Measurements from ENCODE around the gene SULT4A1.
"Not testable (repeated sequence)": the region's sequence is repeated elsewhere in the genome, so short reads cannot be mapped to it uniquely, and the experiment has no call there.

SULT4A1 gene

DNA sequence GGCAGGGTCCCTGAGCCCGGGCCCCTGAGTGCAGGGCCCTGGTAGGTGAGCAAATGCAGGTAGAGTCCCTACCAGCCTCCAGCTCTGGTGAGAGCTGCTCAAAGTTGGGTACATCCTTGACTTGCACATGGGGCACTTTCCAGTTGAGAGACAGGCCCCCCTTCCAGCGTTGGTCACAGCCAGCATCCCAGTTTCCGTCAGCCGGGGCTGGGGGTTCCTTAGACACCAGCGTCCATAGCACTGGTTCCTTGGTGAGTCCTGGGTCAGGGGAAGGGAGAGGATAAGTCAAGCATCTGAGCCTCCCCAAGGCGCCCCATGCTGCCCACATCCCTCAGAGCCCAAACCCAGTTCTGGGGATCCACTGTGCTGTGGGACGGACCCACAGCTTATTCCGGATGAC is 23.9 kb upstream of the SULT4A1 start:
- DNase-seq: no peak

DNA sequence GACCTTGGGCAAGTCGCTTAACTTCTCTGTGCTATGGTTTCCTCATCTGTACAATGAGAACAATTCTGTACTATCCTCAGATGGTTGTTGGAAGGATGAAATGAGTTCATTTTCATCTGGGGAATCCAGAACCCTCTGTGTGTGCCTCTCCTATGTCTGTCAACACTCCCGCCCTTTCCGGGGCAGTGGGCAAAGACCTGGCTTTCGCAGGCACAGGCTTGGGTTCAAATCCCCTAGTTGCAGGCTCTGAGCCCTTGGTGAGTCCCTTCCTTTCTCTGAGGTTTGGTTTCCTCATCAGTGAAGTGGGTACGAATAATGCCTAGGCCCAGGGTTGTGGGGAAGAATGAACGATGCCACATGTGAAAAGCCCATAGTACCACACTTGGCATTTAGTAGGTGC is 23.5 kb upstream of the SULT4A1 start:
- DNase-seq: no peak

DNA sequence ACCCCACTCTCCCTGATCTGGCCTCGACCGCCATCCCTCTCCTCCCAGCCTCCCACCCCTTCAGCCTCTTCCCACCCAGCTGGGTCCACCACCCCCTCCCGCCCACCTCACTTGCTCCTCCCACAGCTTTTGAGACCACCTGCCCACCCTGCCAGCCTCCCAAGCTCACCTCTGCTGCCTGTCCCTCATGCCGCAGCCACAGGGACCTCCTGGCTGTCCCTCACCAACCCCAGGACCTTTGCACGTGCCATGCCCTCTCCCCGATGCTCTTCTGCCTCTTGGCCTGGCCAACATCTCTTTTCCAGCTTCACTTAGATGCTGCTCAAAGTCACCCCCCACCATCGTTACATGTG is 23.0 kb upstream of the SULT4A1 start:
- DNase-seq: no peak

DNA sequence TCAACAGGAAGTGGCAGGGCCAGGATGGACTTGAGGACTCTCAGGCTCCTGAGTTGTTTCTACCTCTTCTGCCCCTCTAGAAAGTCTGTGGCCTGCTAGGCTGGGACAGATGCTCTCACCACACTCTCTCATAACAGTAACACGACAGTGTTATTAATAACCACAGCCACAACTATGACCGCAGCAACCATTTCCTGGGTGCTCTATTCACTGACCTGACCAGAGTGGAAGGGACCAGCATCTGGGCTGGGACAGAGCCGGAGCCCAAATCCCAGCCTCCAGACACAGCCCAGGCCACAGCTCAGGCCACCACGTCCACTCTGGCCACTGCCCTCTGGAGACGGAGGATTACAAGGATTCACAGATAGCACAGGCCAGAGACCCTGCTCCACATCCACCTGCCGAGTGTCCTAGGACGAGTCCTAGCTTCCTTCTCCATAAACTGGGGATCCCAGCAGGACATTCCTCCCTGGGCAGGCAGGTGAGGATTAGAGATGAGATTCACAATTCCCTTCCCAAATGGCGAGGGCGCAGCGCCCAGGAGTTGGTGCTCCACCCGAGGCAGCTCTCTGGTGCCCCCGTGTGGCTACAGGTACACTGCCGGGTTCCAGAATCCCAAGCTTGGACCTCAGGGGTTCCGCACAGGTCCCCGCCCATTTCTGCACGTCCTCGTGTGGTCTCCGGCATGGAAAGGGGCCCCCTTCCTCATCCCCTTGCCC is 22.4 kb upstream of the SULT4A1 start:
- peak; percentile 42 for DNase-seq

DNA sequence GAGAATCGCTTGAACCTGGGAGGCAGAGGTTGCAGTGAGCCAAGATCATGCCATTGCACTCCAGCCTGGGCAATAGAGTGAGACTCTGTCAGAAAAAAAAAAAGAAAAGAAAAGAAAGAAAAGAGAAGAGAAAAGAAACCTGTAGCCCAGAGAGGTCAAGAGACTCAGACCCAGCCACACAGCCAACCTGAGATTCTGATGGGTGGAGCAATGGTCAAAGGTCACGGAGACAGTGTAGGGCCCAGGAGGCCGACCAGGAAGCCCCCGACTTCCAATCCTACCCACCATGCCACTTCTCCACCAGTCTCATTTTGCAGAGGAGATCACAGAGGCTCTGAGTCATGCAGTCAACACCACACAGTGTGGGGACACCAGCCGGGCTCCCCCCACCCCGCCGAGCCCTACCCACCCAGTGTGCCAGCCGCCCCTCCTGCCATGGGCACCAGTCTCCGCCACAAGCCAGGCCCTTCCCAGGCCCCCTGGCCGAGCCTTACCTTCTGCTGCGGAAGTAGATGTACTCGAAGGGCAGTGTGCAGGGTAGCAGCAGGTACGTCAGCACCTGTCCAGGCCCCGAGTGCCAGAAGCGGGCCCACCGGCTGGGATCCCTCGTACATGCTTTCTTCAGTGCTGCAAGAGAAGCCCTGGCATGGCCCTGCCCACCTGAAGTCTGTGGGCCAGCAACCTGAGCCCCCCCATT is 21.6 kb upstream of the SULT4A1 start:
- DNase-seq: no peak

DNA sequence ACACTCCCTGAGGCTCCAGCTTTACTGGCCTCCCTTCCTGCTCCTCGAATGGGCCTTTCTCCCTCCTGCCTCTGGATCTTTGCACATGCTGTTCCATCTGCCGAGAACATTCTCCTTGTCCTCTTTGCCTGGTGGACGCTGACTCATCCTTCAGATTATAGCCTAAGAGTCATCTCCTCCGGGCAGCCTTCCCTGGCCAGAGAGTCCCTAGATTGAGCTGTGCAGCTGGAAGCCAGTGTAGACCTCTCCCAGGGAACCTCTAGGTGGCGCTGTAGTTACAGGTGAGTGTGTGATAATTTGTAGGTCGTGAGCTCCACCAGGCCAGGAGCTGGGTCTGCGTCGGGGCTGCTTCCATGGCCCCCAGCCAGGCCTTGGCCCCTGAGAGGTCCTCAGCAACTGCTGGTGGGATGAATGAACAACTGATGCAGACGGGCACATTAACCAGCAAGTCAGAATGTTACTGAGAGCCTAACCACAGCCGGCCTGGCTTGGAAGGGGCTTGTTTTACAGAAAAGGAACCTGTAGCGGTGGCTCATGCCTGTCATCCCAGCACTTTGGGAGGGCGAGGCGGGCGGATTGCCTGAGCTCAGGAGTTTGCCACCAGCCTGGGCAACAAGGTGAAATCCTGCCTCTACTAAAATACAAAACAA is 20.8 kb upstream of the SULT4A1 start:
- peak; percentile 65 for DNase-seq

DNA sequence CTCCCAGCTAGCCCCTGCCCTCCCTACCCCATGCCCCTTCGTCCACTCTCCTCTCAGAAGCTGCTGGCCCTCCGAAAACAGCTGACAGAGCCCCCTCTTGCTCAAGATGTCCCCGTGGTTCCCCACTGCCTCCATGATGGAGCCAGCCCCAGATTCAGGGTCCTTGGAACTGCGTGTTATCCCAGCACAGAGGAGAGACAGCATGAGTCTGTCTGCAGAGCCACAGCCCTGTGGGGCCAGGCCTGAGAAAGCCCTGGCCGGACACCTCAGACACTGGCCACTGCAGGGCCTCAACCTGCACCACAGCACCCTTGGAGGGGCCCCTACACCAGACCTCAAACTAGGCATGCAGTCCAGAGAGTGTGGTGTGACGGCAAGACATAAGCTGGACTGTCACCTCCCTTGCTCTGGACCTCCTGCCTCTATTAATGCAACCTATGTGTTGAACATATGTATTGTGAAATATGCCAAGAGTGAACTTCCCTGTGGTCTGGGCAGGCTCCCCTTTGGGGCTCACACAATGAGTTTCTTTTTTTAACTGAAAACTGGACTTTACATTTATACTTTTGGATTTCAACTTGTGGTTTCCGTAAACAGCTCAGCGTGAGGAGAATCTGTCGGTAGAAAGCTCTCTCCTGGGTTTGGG is 19.9 kb upstream of the SULT4A1 start:
- DNase-seq: no peak

DNA sequence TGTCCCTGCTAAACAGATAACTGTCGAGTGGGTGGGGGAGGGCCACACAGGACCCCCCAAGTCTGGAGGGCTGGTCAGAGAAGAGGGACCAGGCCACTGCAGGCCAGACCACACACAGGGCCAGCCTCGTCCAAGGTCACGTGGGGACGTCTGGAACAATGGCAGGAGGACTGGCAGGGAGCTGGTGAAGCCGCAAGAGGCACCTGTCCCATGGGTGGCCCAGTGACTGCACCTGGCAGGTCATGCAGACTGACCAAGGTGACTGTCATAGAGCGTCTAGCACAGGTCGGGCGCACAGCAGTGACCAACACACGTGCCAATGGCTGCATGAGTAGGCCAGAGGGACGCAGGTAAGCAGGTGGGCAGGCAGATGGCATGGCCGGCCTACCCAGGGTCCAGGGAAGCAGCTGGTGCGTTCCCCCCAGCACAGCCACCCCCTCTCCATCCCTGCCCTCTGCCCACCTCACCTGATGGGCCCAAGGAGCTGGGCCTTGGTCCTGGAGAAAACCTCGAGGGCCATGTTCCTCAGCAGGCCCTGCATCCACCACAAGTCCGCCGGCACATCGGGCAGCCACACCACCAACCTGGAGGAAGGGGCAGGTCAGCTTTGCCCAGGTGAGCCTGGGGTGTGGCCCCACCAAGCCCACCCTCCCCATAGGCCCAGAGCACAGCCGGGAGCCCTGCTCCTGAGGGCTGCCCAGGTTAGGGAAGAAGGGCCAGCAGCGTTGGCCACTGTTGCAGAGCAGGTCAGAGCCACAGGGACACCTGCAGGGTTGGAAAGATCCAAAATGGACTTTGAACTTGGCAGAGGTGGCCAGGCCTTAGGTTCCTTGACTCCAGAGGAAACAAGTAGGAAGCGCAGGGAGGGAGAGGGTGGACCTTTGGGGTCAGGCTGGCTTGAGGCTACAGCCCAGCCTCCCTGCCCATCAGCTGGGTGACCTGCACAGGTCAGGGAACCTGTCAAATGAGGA is 19.1 kb upstream of the SULT4A1 start:
- DNase-seq: no peak

DNA sequence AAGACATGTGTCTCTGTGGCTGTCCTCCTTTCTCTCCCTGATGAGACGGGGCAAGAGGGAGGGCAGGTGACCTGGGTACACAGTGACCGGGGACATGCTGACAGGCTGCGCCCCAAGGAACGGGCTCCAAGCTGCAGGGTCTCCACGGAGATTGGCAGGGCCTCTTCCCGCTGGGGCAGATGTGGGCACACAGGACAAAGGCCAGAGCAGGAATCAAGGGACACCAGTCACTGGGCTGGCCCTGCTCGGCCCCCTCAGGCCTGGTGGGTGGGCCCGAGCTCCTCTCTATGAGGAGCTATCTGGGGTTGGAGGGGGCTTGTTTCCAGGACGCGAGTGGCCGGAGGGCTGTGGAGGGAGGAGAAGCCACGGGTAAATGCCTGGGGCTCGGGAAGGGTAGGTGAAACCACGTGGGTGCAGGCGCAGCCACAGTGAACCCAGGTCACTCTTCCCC is 18.3 kb upstream of the SULT4A1 start:
- no peak for DNase-seq

DNA sequence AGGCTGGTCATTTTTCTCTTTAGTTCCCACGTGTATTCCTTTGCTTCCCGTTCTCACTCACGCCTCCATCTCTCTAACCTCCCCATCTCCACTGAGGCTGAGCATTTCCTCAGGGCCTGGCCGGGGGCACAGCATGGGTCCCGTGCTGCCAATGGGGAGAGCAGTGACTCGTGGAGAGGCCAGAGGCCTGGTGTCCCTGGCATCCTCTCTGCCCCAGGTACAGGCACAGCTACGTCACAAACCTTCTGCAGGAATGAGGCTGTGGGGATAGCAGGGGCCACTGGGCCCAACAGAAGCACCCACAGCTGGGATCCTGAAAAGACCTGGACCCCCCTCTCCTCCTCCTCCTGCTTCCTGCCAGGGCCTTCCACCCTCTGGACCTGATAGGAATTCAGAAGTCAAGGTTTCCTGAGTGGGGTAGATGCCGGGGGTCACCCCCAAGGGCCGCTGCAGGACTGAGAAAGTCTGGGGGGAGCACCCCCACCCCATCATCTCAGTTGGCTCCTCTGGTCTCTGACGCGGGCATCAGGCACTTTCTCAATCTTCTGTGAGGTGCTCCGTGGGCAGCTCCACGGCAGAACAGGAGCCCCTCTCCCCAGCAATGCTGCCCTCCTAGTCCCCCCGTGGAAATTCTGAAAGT is 17.7 kb upstream of the SULT4A1 start:
- no peak for DNase-seq

DNA sequence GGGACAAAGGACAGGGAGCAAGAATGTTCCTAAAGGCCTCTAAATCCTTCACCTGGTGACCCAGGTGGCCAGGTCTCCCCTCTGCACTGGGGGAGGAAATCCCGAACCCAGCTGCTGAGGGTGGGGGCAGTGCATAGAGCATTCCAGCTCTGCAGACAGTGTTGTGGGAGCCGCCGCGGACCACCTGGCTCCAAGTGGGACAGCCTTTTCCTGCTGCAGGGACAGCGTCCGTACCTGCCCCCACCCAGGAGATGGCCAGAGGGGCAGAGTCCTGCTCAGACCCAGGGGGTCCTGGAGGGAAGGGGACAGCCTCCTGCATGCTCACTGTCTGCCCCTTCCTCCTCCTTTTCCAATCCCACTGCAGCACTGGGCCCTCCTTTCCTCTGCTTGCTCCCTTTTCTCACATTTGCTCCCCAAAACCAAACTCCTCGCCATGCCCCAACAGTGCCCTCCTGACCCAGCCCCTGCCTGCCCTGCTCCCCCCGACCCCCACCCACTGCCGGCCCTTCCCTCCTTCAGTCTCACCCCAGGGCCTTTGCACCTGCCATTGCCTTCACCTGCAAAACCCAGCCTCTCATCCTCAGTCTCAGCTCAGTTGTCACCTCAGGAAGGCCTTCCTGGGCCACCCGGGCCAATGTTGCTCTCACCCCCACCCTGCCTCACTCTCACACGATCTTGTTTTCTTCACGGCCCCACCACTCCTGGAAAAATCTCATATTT is 16.7 kb upstream of the SULT4A1 start:
- no peak for DNase-seq

DNA sequence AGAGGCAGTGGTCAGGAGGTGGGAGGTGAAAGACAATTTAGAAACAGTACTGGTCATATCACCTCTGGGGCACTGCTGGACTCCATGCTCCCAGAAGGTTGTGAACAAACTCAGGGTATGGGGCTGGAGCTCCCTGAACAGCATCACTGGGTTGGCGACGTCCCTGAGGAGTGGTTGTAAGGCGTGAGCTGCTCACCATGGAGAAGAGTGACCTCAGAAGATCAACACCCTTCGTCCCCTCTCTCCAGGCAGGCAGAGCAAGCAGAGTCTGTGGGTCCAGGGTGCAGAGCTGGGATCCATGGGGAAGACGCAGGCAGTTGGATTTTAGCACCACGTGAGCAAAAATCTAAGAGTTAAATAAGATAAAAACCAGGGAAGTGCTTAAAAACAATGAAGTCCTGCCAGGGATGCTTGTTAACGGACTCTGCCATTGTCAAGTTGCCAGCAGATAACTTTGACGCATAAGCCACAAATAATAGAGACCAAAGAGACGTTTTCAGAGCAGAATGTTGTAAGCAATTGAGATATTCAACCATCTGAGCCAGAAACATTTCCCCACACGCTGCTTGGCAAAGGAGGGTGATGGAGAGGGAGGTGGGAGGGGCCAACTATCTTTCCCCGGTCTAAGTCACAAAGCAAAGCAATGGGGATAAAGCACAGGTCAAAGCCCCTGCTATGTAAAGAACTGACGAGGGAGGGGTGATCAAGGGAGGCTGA is 15.9 kb upstream of the SULT4A1 start:
- no peak for DNase-seq

DNA sequence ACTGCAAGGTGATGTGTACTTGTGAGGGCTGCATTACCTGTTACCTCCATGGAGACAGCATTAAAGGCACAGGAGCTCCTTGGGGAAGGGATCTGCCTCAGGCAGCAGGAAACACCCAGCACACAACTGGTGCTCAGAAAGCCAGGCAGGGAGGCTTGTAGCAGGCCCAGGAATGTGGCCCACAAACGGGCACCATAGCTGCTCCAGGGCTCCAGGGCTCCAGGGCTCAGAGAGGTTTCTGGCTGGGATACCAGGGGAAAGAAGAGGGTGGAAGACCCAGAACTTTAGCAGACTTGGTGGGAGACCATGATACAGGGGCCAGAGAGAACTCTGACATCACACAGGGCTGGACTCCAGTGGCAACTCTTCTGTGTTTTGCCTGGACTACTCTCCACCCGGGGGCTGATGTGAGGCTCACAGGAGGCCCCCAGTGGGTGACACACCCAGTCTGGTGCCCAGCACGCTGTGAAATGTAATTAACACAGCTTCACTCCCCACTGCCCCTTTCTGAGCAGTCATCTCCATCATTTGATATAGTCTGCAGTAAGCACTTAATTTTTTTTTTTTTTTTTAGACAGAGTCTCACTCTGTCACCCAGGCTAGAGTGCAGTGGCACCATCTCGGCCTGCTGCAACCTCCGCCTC is 14.7 kb upstream of the SULT4A1 start:
- DNase-seq: no peak

DNA sequence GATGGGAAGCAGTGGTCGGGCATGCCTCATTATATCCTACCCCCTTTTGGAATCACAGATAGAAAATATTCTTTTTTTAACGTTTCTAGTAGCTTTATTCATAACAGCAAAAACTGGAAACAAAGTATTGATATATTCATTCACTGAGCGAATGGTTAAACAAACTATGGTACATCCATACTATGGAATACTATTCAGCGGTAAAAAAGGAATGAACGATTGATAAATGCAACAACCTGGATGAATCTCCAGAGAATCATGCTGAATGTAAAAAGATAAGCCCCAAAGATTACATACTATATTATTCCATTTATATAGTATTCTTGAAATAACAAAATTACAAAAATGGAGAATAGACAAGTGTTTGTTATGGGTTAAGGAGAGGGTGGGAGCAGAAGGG is 7.5 kb upstream of the SULT4A1 start:
- no peak for DNase-seq

DNA sequence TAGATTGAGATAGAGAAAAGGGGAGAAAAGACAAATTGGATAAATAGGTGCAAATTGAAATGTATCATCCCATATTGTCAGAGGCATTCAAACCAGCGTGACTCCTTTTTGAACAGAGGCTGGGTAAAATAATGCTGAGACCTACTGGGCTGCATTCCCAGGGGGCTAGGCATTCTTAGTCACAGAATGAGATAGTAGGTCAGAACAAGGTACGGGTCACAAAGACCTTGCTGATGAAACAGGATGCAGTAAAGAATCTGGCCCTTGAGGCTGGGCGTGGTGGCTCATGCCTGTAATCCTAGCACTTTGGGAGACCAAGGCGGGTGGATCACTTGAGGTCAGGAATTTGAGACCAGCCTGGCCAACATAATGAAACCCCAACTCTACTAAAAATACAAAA is 6.7 kb upstream of the SULT4A1 start:
- DNase-seq: not testable (repeated sequence)

DNA sequence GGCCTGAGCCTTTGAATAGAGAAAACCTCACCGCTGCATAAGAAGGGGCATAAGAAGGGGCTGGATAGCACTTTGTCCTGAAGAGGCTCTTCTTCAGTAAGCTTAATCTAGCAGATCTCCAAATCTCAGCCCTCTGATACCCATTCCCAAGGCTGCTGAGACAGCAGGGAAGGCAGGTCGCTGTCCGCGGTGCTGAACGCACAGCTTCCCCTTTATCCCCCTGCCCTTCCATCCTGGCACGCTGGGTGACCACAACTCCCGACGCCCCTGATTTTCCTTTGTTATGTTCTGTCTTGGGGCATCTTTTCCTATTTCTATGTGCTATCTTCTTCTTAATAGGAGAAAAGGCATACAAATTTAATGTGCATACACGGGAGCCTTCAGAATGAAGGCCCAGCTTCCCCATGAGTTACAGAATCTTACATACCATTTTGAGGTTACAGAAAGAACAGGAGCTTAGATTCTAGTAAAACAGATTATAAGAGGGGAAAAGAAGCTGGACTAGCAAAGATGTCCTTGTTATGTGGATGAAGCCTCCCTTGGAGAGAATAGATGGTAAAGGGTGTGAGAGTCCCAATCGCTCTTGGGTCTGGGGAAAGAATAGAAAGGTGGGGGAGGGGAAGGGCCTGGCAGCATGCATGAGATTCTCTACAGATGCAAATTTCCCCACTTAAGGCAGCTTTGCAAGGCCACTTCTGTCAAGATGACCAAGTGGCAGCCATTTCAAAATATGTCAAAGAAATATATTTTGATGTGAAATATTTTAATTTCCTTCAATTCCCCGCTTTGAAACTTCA is 5.7 kb upstream of the SULT4A1 start:
- peak; percentile 72 for DNase-seq

DNA sequence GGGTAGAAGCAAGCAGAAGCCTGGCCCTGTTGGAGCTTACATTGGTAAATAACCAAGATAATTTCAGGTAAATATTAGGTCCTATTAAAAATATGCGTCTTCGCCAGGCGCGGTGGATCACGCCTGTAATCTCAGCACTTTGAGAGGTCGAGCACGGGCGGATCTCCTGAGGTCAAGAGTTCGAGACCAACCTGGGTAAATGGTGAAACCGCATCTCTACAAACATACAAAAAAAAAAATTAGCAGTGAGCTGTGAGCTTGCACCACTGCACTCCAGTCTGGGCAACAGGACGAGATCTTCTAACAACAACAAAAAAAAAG is 529 bp upstream of the SULT4A1 start:
- DNase-seq: no peak

DNA sequence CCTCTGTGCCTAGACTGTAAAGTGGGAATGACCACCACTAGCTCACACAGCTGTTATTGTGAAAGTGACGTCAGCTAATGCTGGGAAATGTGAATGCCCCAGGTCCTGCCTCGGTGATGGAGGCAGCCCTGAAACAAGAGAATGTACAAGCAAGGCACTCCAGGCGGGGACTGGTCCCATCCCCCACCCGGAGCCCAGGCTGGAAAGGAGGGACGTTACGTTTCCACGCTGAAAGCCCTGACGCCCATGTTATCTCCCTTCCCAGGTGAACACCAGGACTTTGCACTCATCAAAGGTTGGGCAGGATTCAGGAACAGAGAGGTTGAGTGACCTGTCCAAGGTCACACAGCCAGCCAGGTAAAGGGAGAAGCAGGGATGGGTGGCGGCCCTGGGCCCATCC is 784 bp downstream of the SULT4A1 start:
- DNase-seq: peak; percentile 23

DNA sequence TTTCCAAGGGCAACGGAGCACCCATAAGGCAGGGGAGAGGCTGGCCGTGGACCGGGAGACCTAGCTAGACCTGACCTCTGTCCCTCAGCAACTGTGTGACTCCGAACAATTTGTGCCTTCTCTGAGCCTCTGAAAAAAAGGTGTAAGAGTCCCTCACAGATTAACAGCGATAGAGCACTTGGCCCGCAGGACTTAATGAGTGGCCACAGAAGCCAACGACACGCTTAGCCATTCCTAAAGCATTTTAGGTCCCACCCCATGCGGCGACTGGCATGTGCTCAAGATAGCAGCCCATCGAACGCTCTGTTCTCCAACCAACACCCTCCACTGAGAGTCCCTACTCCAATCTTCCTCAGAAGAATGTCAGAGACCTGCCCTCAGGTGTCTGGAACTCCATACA is 1.5 kb downstream of the SULT4A1 start:
- no peak for DNase-seq
